Hematopoietic multipotent progenitor cell treated with erythropoietin and hydrocortisone succinate and interleukin-3 and kit ligand, for 8 days (in vitro differentiated cells): ENCODE measurements around the gene PARVG.
A peak's percentile ranks its signal among the peaks of the same experiment; 100 is the strongest.

Source experiments
- DNase-seq: peaks from one replicate; pipeline ENCODE4 v3.0.0-alpha.2; 2015

PARVG gene

GRCh38 chr22:44199866-44200265, 19.1 kb downstream of the PARVG start:
- no peak for DNase-seq

- DNase-seq: peak; percentile 9
Measured at GRCh38 chr22:44200451-44200850, 19.7 kb downstream of the PARVG start.

DNA sequence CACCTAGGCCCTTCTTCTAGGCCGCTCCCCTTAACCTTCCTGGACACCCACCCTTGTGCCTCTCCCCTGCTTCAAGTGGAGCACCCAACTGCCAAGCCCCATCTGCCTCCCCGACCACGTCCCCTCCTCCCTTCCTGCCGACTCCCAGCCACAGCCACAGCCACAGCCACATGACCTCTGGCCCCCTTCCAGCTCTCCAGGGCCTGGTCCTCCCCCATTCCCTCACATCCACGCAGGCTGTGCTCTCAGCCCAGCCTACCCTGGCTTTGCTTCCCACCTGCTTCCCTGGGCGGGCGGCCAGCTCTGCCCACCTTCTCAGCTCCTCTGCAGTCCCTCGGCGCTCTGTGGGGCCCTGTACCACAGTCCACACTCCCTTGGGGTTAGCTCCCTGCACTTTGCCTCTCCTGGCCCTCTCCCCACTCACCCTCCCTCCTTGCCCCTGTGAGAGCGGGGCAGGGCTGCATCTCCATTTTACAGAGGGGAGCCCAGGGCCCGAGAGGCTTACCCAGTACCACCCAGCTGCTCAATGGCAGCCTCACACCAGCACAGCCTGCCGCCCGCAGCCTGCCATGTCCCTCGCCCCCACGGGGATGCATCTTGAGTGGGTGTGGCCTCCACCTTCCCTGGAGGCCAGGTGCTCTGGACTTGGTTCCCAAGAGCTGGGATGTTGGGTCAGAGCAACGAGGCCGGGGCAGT, 20.3 kb downstream of the PARVG start:
- no peak for DNase-seq

- no peak for DNase-seq
Measured at GRCh38 chr22:44201665-44202064, 20.9 kb downstream of the PARVG start.

- DNase-seq: no peak
Measured at GRCh38 chr22:44202261-44202789, 21.6 kb downstream of the PARVG start.

- DNase-seq: no peak
Measured at GRCh38 chr22:44203203-44203602, 22.5 kb downstream of the PARVG start.

- no peak for DNase-seq
Measured at GRCh38 chr22:44204739-44205515, 24.2 kb downstream of the PARVG start.

- DNase-seq: no peak
Measured at GRCh38 chr22:44205516-44206329, 25.0 kb downstream of the PARVG start.

- no peak for DNase-seq
Measured at GRCh38 chr22:44206330-44206645, 25.6 kb downstream of the PARVG start.

GRCh38 chr22:44206696-44207095, 26.0 kb downstream of the PARVG start:
- no peak for DNase-seq

DNA sequence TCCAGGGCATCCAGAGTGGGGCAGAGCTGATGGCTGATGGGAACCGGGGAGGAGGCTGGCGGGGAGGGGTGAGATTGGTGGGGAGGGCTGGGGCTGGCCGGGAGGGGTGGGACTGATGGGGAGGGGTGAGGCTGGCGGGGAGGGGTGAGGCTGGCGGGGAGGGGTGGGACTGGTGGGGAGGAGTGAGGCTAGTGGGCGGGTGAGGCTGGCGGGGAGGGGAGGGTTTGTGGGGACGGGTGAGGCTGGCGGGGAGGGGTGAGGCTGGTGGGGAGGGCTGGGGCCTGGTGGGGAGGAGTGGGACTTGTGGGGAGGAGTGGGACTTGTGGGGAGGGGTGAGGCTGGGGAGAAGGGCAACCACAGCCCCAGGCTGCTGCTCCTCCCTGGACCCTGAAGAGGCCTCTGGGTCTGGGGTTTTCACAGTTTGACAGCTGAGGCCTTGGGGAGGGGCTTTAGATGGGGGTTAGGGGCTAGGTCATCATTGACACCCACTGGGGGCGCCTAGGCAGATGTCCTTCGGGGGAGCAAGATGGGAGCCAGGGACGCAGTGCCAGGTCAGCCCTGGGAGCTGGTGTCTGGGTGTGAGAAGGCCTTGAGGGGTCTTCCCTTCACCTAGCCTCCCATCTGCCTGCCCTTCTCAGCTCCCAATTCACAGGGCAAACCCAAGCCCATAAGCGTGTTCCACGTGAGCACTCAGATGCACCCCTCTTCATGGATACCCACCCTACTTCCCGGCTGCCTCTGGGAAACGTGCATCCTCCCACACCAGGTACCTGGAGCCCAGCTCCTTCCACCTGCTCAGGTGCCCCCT, 26.7 kb downstream of the PARVG start:
- no peak for DNase-seq

GRCh38 chr22:44207981-44208317, 27.2 kb downstream of the PARVG start:
- no peak for DNase-seq

GRCh38 chr22:44209343-44209742, 28.6 kb downstream of the PARVG start:
- DNase-seq: no peak

DNA sequence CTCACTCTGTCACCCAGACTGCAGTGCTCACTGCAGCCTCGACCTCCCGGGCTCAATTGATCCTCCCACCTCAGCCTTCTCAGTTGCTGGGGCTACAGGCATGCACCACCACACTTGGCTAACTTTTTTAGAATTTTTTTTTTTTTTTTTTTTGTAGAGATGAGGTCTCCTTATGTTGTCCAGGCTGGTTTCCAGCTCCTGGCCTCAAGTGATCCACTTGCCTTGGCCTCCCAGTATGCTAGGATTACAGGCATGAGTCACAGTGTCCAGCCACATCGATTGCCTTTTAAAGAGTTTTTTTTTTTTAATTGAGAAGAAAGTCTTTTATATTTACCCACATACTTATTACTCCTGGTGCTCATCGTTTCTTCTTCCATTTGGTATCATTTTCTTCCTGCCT, 30.0 kb downstream of the PARVG start:
- no peak for DNase-seq

- DNase-seq: no peak
Measured at GRCh38 chr22:44211256-44211945, 30.7 kb downstream of the PARVG start.

- DNase-seq: no peak
Measured at GRCh38 chr22:44211946-44212930, 31.5 kb downstream of the PARVG start.

- no peak for DNase-seq
Measured at GRCh38 chr22:44212936-44213335, 32.2 kb downstream of the PARVG start.

DNA sequence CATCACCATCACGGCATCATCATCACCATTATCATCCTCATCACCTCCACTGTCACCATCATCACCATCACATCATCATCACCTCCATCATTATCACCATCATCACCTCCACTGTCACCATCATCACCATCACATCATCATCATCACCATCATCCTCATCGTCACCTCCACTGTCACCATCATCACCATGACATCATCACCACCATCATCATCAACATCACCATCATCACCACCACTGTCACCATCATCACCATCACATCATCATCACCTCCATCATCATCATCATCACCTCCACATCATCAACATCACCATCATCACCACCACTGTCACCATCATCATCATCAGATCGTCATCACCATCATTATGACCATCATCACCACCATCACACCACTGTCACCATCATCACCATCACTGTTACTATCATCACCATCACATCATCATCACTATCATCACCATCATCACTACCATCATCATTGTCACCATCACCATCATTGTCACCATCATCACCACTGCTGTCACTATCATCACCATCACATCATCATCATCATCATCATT, 32.8 kb downstream of the PARVG start:
- no peak for DNase-seq

DNA sequence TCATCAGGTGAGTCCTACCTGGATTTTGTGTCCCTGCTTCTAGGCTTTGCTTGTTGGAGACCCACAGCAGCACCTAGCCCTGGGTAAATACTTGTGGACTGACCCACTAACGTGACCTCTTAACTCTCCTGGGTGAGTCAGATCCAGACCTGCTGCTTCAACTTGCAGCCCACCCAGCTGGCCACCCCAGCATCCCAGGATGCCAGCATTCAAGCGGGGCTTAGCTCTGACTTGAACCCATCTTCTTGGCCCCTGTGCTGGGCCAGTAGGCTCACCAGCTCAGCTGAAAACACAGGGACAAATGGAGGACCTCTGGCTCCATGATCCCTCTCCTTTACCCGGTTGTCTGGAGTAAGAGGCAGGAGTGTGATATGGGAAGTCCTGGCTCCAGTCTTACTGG, 33.5 kb downstream of the PARVG start:
- no peak for DNase-seq

DNA sequence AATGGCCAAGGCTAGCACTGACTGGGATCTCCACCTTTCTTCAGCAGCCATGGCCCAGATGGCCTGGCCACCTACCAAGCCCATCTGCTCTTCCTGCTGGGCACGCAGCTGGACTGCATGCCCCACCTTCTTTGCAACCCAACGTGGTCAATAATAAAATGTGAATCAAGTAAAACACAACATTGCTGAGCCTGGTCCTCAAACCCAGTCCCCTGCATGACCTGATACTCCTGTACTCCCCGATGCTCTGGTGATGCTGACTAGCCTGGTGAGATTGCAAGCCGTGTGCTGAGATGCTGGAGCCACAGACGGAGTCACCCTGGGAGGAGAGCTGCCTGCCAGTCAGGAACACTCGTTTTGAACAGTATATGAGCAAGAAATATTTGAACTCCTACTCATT, 34.0 kb downstream of the PARVG start:
- DNase-seq: no peak

- no peak for DNase-seq
Measured at GRCh38 chr22:44215287-44215686, 34.6 kb downstream of the PARVG start.
